ENCODE data around the gene EEF1AKMT3.

EEF1AKMT3 gene

GRCh38 chr12:57772429-57773322 lies at the start of gene EEF1AKMT3:
TSS of gene EEF1AKMT3 (plus strand) at chr12:57772614. CDS start at chr12:57772725, 111 bp downstream.
- peak; percentile 80 for DNase-seq

- no peak for DNase-seq
Observed at GRCh38 chr12:57722716-57723629, 49.4 kb upstream of the EEF1AKMT3 start.

- DNase-seq = no peak
Observed at GRCh38 chr12:57723630-57723962, 48.8 kb upstream of the EEF1AKMT3 start.

- no peak for DNase-seq
Observed at GRCh38 chr12:57724003-57724935, 48.1 kb upstream of the EEF1AKMT3 start.

- peak; percentile 23 for DNase-seq
Observed at GRCh38 chr12:57724936-57725740, 47.3 kb upstream of the EEF1AKMT3 start.

- no peak for DNase-seq
Observed at GRCh38 chr12:57725851-57726150, 46.6 kb upstream of the EEF1AKMT3 start.

GRCh38 chr12:57726151-57726883 lies 46.1 kb upstream of the EEF1AKMT3 start:
- DNase-seq = peak; percentile 81

GRCh38 chr12:57726884-57727757 lies 45.3 kb upstream of the EEF1AKMT3 start:
- DNase-seq = peak; percentile 68

GRCh38 chr12:57727758-57728395 lies 44.5 kb upstream of the EEF1AKMT3 start:
- DNase-seq = peak; percentile 30

- peak; percentile 21 for DNase-seq
Observed at GRCh38 chr12:57729321-57729844, 43.0 kb upstream of the EEF1AKMT3 start.

- DNase-seq = peak; percentile 35
Observed at GRCh38 chr12:57730336-57731067, 41.9 kb upstream of the EEF1AKMT3 start.

GRCh38 chr12:57731411-57732080 lies 40.9 kb upstream of the EEF1AKMT3 start:
- DNase-seq = peak; percentile 15

- peak; percentile 23 for DNase-seq
Observed at GRCh38 chr12:57732270-57732669, 40.1 kb upstream of the EEF1AKMT3 start.

- DNase-seq = peak; percentile 12
Observed at GRCh38 chr12:57732726-57733593, 39.5 kb upstream of the EEF1AKMT3 start.

GRCh38 chr12:57733928-57734327 lies 38.5 kb upstream of the EEF1AKMT3 start:
- peak; percentile 10 for DNase-seq

- DNase-seq = peak; percentile 34
Observed at GRCh38 chr12:57734591-57734990, 37.8 kb upstream of the EEF1AKMT3 start.
